RWPE2 (cell line): ENCODE results near the gene SLC22A1.

Source experiments
- ATAC-seq: fragments of 200-7000 bp; cut with Tn5 transposase; 3 replicates; pipeline ENCODE4 v1.9.1; 2021; ENCODE audit warnings: low read depth
- DNase-seq: peaks from one replicate; pipeline ENCODE4 v3.0.0-alpha.2; 2020; ENCODE audit warnings: low spot score
- H3K27ac ChIP-seq: fragments of 450-650 bp; 2 replicates; pipeline ENCODE4 v1.5.1; 2017; ENCODE audit warnings: mild to moderate bottlenecking; ENCODE audit not compliant: poor library complexity, severe bottlenecking
- H3K27me3 ChIP-seq: fragments of 250-450 bp; sonication (Bioruptor Pico); 2 replicates; pipeline ENCODE4 v1.5.1; 2021; ENCODE audit warnings: mild to moderate bottlenecking, moderate library complexity; ENCODE audit not compliant: insufficient read depth, poor library complexity, severe bottlenecking
- H3K36me3 ChIP-seq: fragments of 250-450 bp; sonication (Bioruptor Pico); 2 replicates; pipeline ENCODE4 v1.5.1; 2020; ENCODE audit warnings: low read depth, mild to moderate bottlenecking, moderate library complexity
- H3K4me1 ChIP-seq: fragments of 250-450 bp; sonication (Bioruptor Pico); 2 replicates; pipeline ENCODE4 v1.5.1; 2021; ENCODE audit warnings: mild to moderate bottlenecking, moderate library complexity; ENCODE audit not compliant: insufficient read depth, poor library complexity, severe bottlenecking
- H3K4me3 ChIP-seq: fragments of 250-450 bp; sonication (Bioruptor Pico); 2 replicates; pipeline ENCODE4 v1.5.1; 2021; ENCODE audit warnings: mild to moderate bottlenecking, moderate library complexity; ENCODE audit not compliant: severe bottlenecking
- H3K9me3 ChIP-seq: fragments of 250-450 bp; sonication (Bioruptor Pico); 2 replicates; pipeline ENCODE4 v1.5.1; 2021; ENCODE audit warnings: mild to moderate bottlenecking, moderate library complexity; ENCODE audit not compliant: severe bottlenecking
- CTCF ChIP-seq: fragments of 450-650 bp; IDR thresholded peaks from one replicate; pipeline ENCODE4 v1.5.1; 2017; ENCODE audit warnings: mild to moderate bottlenecking, moderate library complexity; ENCODE audit not compliant: poor library complexity, severe bottlenecking

Gene SLC22A1

GRCh38 chr6:160207618-160208017 is 86.0 kb downstream of the SLC22A1 start:
- no peak for TF ChIP-seq CTCF
- Histone ChIP-seq H3K27me3 (no peaks in the 10 kb centered on the region), H3K4me1 (no peaks in the 10 kb centered on the region), H3K4me3 (no peak overlapping the region), H3K9me3 (no peaks in the 10 kb centered on the region), H3K36me3 (no peaks in the 10 kb centered on the region), H3K27ac (no peak overlapping the region)
- DNase-seq (no peak), ATAC-seq (no peak)
